ENCODE results near the gene EXOC8. TPM values are rescaled to one million over a fixed set of nuclear protein-coding genes. Genes with fewer than 3 reads are reported as not detected.

Gene EXOC8
- total RNA-seq, 1 experiment from 2014 or later: 24.0 TPM

- no TSS peak for BruUV-seq (replicated peaks)
- DNase-seq (ENCODE audit: unreplicated experiment): no peak
- POLR2A ChIA-PET: interaction anchor here (0.7 to 3.4 kb wide), 16 partner anchors 8 to 47 kb away, joined by 3 to 24 read pairs (median 4); partner anchors contain the start of genes EGLN1, EXOC8 and SPRTN
- Mint-ChIP-seq H3K9me3 (ENCODE audit: unreplicated experiment) (no peaks in the 10 kb centered on the region), H3K36me3 (ENCODE audit: insufficient read depth, unreplicated experiment) (no peaks in the 10 kb centered on the region), H3K4me3 (ENCODE audit: unreplicated experiment) (no peak overlapping the region), H3K4me1 (ENCODE audit: insufficient read depth, unreplicated experiment) (peaks cover 20% of the 10 kb centered on the region), H3K27me3 (ENCODE audit: insufficient read depth, unreplicated experiment) (no peaks in the 10 kb centered on the region), H3K27ac (ENCODE audit: low read depth, unreplicated experiment) (no peak overlapping the region)
- CTCF ChIA-PET: interaction anchor here (0.7 to 1.5 kb wide), 2 partner anchors 10 to 1003 kb away, joined by 3 read pairs; no protein-coding TSS in a partner anchor
- intact Hi-C loops (cut with micrococcal nuclease): no loop called here
- TF ChIP-seq CTCF (IDR thresholded peaks at IDR 0.05; ENCODE audit: unreplicated experiment): no peak
Observed at GRCh38 chr1:231384696-231385415, 47.2 kb upstream of the EXOC8 start.

GRCh38 chr1:231383159-231383860 is 45.7 kb upstream of the EXOC8 start:
- no TSS peak for BruUV-seq (replicated peaks)
- Mint-ChIP-seq H3K36me3 (ENCODE audit: insufficient read depth, unreplicated experiment) (no peaks in the 10 kb centered on the region), H3K27ac (ENCODE audit: low read depth, unreplicated experiment) (no peak overlapping the region), H3K4me3 (ENCODE audit: unreplicated experiment) (no peak overlapping the region), H3K4me1 (ENCODE audit: insufficient read depth, unreplicated experiment) (peaks cover 15% of the 10 kb centered on the region), H3K9me3 (ENCODE audit: unreplicated experiment) (no peaks in the 10 kb centered on the region), H3K27me3 (ENCODE audit: insufficient read depth, unreplicated experiment) (no peaks in the 10 kb centered on the region)
- TF ChIP-seq CTCF (IDR thresholded peaks at IDR 0.05; ENCODE audit: unreplicated experiment): no peak
- DNase-seq (ENCODE audit: unreplicated experiment): peak; percentile 85
- ChIA-PET POLR2A (interaction anchor here (0.6 to 3.9 kb wide), 15 partner anchors 9 to 1839 kb away, joined by 3 to 47 read pairs (median 4); partner anchors contain the start of genes EGLN1, EXOC8 and SPRTN), CTCF (interaction anchor here (0.6 to 1.9 kb wide), 3 partner anchors 24 to 207 kb away, joined by 3 to 4 read pairs (median 3); no protein-coding TSS in a partner anchor)
- intact Hi-C loops (cut with micrococcal nuclease): loop anchor here (2.0 kb wide), 1 partner anchor 37 kb away; no protein-coding TSS in a partner anchor

GRCh38 chr1:231382426-231382825 is 44.8 kb upstream of the EXOC8 start:
- ChIA-PET CTCF (interaction anchor here (0.6 to 1.9 kb wide), 8 partner anchors 13 to 1682 kb away, joined by 3 to 6 read pairs (median 3); no protein-coding TSS in a partner anchor), POLR2A (interaction anchor here (0.6 to 3.9 kb wide), 14 partner anchors 10 to 1838 kb away, joined by 3 to 47 read pairs (median 4); partner anchors contain the start of genes EGLN1, EXOC8 and SPRTN)
- no peak overlapping the region for H3K27ac Mint-ChIP-seq (ENCODE audit: low read depth, unreplicated experiment)
- DNase-seq (ENCODE audit: unreplicated experiment): no peak
- intact Hi-C loops (cut with micrococcal nuclease): loop anchor here (2.0 kb wide), 1 partner anchor 38 kb away; no protein-coding TSS in a partner anchor
- H3K4me3 Mint-ChIP-seq (ENCODE audit: unreplicated experiment): no peak overlapping the region
- BruUV-seq (replicated peaks): no TSS peak
- no peaks in the 10 kb centered on the region for H3K36me3 Mint-ChIP-seq (ENCODE audit: insufficient read depth, unreplicated experiment)
- no peaks in the 10 kb centered on the region for H3K27me3 Mint-ChIP-seq (ENCODE audit: insufficient read depth, unreplicated experiment)
- H3K9me3 Mint-ChIP-seq (ENCODE audit: unreplicated experiment): no peaks in the 10 kb centered on the region
- peaks cover 8% of the 10 kb centered on the region for H3K4me1 Mint-ChIP-seq (ENCODE audit: insufficient read depth, unreplicated experiment)
- no peak for TF ChIP-seq CTCF (IDR thresholded peaks at IDR 0.05; ENCODE audit: unreplicated experiment)

- DNase-seq (ENCODE audit: unreplicated experiment): no peak
- intact Hi-C loops (cut with micrococcal nuclease): loop anchor here (2.0 kb wide), 1 partner anchor 39 kb away; no protein-coding TSS in a partner anchor
- Mint-ChIP-seq H3K4me3 (ENCODE audit: unreplicated experiment) (no peak overlapping the region), H3K27ac (ENCODE audit: low read depth, unreplicated experiment) (no peak overlapping the region), H3K27me3 (ENCODE audit: insufficient read depth, unreplicated experiment) (no peaks in the 10 kb centered on the region), H3K9me3 (ENCODE audit: unreplicated experiment) (no peaks in the 10 kb centered on the region), H3K4me1 (ENCODE audit: insufficient read depth, unreplicated experiment) (peaks cover 13% of the 10 kb centered on the region), H3K36me3 (ENCODE audit: insufficient read depth, unreplicated experiment) (peaks cover 2% of the 10 kb centered on the region)
- POLR2A ChIA-PET: interaction anchor here (0.5 to 3.9 kb wide), 13 partner anchors 11 to 538 kb away, joined by 3 to 47 read pairs (median 5); partner anchors contain the start of genes EGLN1, EXOC8 and SPRTN
- CTCF ChIA-PET: interaction anchor here (0.7 to 1.9 kb wide), 8 partner anchors 12 to 1682 kb away, joined by 3 to 6 read pairs (median 3); no protein-coding TSS in a partner anchor
- no TSS peak for BruUV-seq (replicated peaks)
- TF ChIP-seq CTCF (IDR thresholded peaks at IDR 0.05; ENCODE audit: unreplicated experiment): no peak
Observed at GRCh38 chr1:231381729-231382128, 44.1 kb upstream of the EXOC8 start.
